Ascending aorta (tissue), 2 donors: Measurements from ENCODE around the gene EML6. TPM values are rescaled to one million over a fixed set of nuclear protein-coding genes. Genes with fewer than 3 reads are reported as not detected.

ENCODE experiments used
- DNase-seq, 2 donors: peaks; one replicate each; pipeline ENCODE4 v3.0.0-alpha.2; 2019; ENCODE audit warnings: low spot score in 2 of 2
- H3K27ac ChIP-seq, 2 donors: fragments of 200-600 bp; sonication (generic); one replicate each; pipeline ENCODE4 v1.5.1; 2016 to 2017; ENCODE audit warnings: mild to moderate bottlenecking in 1 of 2
- H3K27me3 ChIP-seq: fragments of 200-600 bp; sonication (generic); one replicate; pipeline ENCODE4 v1.5.1; 2017
- H3K36me3 ChIP-seq, 2 donors: fragments of 200-600 bp; sonication (generic); one replicate each; pipeline ENCODE4 v1.5.1; 2016
- H3K4me1 ChIP-seq, 2 donors: fragments of 200-600 bp; sonication (generic); one replicate each; pipeline ENCODE4 v1.5.1; 2016 to 2017; ENCODE audit warnings: mild to moderate bottlenecking in 1 of 2
- H3K4me3 ChIP-seq, 2 donors: fragments of 200-600 bp; sonication (generic); one replicate each; pipeline ENCODE4 v1.5.1; 2016 to 2017; ENCODE audit warnings: mild to moderate bottlenecking in 1 of 2
- H3K9me3 ChIP-seq, 2 donors: fragments of 200-600 bp; sonication (generic); one replicate each; pipeline ENCODE4 v1.5.1; 2016
- intact Hi-C: fragments of 100-400 bp; cut with DNase I; formaldehyde crosslinking; loops from one replicate; pipeline ENCODE4 v1.15.1; 2023
- total RNA-seq: library from RNA; depleted of rRNA; stranded (reverse); fragments of >200 nt; gene quantifications from one replicate; pipeline ENCODE4 v1.1.0, GENCODE V29; 2016
- TF ChIP-seq, protein P1 (sequence below), 3 experiments: fragments of 200-600 bp in 2 of 3; fragments of 450-650 bp in 1 of 3; sonication (generic) in 2 of 3; IDR thresholded peaks; one replicate each; pipeline ENCODE4 v1.5.1; 2016 to 2019; ENCODE audit warnings: antibody characterized with exemption in 3 of 3, mild to moderate bottlenecking in 1 of 3, moderate library complexity in 1 of 3

The EML6 gene
- total RNA-seq, 1 donor from 2014 or later, result not detected

DNA sequence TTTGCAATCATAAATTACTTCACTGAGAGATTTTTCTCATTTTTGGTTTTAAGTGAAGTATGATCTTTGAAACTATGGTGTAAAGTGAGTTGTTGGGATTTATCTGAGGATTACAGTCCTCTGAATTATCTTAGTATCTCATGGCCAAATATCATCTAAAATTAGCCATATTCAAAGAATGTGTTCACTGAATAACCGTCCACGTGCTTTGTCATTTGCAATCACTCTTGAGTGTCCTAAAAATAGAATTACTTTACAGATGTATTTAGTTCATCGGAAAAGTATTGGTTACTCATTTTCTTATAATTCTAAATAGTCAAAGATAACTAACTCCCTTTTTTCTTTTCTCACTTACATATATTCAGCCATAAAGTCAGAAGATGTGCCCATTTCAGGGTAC, 185.5 kb downstream of the EML6 start:
- Histone ChIP-seq H3K27ac (no peak overlapping the region), H3K4me3 (no peak overlapping the region), H3K4me1 (no peaks in the 10 kb centered on the region), H3K9me3 (no peaks in the 10 kb centered on the region), H3K27me3 (no peaks in the 10 kb centered on the region), H3K36me3 (no peaks in the 10 kb centered on the region)
- no peak for DNase-seq
- TF ChIP-seq, protein P1, sequence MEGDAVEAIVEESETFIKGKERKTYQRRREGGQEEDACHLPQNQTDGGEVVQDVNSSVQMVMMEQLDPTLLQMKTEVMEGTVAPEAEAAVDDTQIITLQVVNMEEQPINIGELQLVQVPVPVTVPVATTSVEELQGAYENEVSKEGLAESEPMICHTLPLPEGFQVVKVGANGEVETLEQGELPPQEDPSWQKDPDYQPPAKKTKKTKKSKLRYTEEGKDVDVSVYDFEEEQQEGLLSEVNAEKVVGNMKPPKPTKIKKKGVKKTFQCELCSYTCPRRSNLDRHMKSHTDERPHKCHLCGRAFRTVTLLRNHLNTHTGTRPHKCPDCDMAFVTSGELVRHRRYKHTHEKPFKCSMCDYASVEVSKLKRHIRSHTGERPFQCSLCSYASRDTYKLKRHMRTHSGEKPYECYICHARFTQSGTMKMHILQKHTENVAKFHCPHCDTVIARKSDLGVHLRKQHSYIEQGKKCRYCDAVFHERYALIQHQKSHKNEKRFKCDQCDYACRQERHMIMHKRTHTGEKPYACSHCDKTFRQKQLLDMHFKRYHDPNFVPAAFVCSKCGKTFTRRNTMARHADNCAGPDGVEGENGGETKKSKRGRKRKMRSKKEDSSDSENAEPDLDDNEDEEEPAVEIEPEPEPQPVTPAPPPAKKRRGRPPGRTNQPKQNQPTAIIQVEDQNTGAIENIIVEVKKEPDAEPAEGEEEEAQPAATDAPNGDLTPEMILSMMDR (IDR thresholded peaks at IDR 0.05), result no peak
- intact Hi-C loops, result loop anchor here (10.0 kb wide), 1 partner anchor 106 kb away; no protein-coding TSS in a partner anchor

DNA sequence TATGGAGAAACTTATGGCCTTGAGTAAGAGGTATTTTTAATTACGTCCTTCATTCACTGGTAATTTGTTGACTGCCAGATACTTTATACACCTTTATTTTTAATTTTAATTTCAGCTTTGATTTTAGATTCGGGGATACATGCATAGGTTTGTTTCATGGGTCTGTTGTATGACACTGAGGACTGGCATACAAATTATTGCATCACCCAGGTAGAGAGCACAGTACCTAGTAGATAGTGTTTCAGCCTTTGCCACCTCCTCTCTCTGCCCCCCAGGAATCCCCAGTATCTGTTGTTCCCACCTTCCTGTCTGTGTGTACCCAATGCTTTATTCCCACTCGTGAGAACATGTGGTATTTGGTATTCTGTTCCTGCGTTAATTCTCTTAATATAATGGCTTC, 188.8 kb downstream of the EML6 start:
- TF ChIP-seq, protein P1 (IDR thresholded peaks at IDR 0.05), result no peak

DNA sequence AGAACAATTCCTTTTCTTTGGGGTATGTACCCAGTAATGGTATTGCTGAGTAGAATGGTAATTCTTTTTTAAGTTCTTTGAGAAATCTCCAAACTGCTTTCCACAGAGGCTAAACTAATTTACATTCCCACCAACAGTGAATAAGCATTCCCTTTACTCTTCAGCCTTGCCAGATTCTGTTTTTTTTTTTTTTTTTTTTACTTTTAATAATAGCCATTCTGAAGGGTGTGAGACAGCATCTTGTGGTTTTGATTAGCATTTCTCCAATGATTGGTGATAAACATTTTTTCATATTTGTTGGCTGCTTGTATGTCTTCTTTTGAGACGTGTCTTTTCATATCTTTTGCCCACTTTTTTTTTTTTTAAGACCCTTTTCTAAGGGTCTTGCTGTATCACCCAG, 189.4 kb downstream of the EML6 start:
- Histone ChIP-seq H3K36me3 (no peaks in the 10 kb centered on the region), H3K27ac (no peak overlapping the region), H3K9me3 (no peaks in the 10 kb centered on the region), H3K4me1 (no peaks in the 10 kb centered on the region), H3K4me3 (no peak overlapping the region), H3K27me3 (no peaks in the 10 kb centered on the region)
- intact Hi-C loops, result no loop called here
- DNase-seq, result no peak
- TF ChIP-seq, protein P1 (IDR thresholded peaks at IDR 0.05), result no peak

More for the DNA sequence above, 188.8 kb downstream of the EML6 start:
- intact Hi-C loops, result no loop called here
- H3K9me3 ChIP-seq, result no peaks in the 10 kb centered on the region
- DNase-seq, result no peak
- H3K27me3 ChIP-seq, result no peaks in the 10 kb centered on the region
- H3K4me3 ChIP-seq, result no peak overlapping the region
- H3K27ac ChIP-seq, result no peak overlapping the region
- no peaks in the 10 kb centered on the region for H3K4me1 ChIP-seq
- no peaks in the 10 kb centered on the region for H3K36me3 ChIP-seq

DNA sequence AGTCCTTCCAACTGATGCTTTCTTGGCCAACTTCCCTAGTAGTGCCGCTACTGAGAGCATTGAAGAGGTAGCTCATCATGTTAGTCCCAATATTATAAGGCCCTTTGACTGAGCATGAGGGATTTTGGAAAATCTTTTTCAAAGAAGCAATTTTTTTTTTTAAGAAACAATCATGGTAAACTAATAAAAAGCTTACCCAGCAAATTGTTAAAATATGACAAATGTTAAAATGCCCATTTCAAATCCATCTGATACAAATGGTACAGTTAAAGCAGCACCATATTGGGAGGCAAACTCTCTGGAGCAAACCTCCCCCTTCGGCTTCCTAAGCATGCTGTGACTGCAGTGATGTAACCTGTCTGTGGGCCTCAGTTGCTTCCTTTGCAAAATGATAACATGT, 191.2 kb downstream of the EML6 start:
- no peak for DNase-seq
- no peaks in the 10 kb centered on the region for H3K36me3 ChIP-seq
- H3K4me1 ChIP-seq, result no peaks in the 10 kb centered on the region
- no peaks in the 10 kb centered on the region for H3K27me3 ChIP-seq
- TF ChIP-seq, protein P1 (IDR thresholded peaks at IDR 0.05), result no peak
- H3K4me3 ChIP-seq, result no peak overlapping the region
- no peaks in the 10 kb centered on the region for H3K9me3 ChIP-seq
- intact Hi-C loops, result no loop called here
- no peak overlapping the region for H3K27ac ChIP-seq

DNA sequence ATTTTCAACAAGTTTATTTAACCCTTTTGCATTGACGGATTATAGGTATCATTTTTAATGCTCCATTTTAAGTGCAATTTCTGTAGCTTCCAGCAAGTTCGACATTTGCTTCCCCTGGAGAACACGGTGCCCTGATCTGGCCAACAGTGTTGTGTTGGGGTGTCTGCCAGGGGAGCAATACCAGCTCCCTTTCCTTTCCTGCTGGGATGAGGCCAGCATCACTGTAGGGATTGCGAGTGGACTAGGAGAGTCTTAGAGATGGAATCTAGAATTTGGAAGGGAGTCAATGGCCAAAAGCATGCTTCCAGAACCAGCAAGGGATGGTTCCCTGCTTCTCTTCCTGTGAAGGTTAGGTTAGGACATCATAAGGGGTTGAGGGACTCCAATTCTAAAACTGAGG, 191.6 kb downstream of the EML6 start:
- Histone ChIP-seq H3K4me1 (no peaks in the 10 kb centered on the region), H3K27me3 (no peaks in the 10 kb centered on the region), H3K27ac (no peak overlapping the region), H3K4me3 (no peak overlapping the region), H3K9me3 (no peaks in the 10 kb centered on the region), H3K36me3 (no peaks in the 10 kb centered on the region)
- no peak for DNase-seq
- TF ChIP-seq, protein P1 (IDR thresholded peaks at IDR 0.05), result no peak
- intact Hi-C loops, result no loop called here

DNA sequence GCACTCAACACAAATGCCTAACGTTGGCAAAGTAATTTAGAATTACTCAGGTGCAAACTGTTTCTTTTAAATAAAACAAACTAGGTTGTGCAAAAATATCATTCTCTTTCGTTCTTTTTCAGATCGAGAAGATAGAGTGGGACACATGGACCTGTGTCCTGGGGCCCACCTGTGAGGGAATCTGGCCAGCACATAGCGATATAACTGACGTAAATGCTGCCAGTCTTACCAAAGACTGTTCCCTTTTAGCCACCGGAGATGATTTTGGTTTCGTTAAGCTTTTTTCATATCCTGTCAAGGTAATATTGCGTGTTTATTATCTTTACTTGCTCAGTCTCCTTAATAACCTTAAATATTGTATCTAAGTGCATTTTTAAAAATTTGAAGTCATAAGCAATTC, 193.2 kb downstream of the EML6 start:
- TF ChIP-seq, protein P1 (IDR thresholded peaks at IDR 0.05), result no peak
- H3K4me3 ChIP-seq, result no peak overlapping the region
- H3K36me3 ChIP-seq, result no peaks in the 10 kb centered on the region
- H3K27me3 ChIP-seq, result no peaks in the 10 kb centered on the region
- H3K4me1 ChIP-seq, result no peaks in the 10 kb centered on the region
- DNase-seq, result no peak
- no peaks in the 10 kb centered on the region for H3K9me3 ChIP-seq
- intact Hi-C loops, result no loop called here
- H3K27ac ChIP-seq, result no peak overlapping the region
